Neural progenitor cell (in vitro differentiated cells): ENCODE data around the gene CANT1. TPM values are rescaled to one million over a fixed set of nuclear protein-coding genes. Genes with fewer than 3 reads are reported as not detected.
A peak's percentile ranks its signal among the peaks of the same experiment; 100 is the strongest.

Experiments used
- DNase-seq: peaks from one replicate; pipeline ENCODE4 v3.0.0-alpha.2; 2016; ENCODE audit warnings: low spot score
- H2AFZ ChIP-seq: fragments of 200-600 bp; sonication (generic); replicated peaks from 2 replicates; pipeline ENCODE4 v1.6.1; 2016; ENCODE audit warnings: antibody characterized with exemption
- H3F3A ChIP-seq: fragments of 200-600 bp; sonication (generic); 2 replicates; pipeline ENCODE4 v1.6.1; 2016; ENCODE audit warnings: antibody characterized with exemption, low read depth
- H3K27ac ChIP-seq: fragments of 200-600 bp; sonication (generic); 2 replicates; pipeline ENCODE4 v1.5.1; 2016; ENCODE audit warnings: mild to moderate bottlenecking
- H3K27me3 ChIP-seq: fragments of 200-600 bp; sonication (generic); 2 replicates; pipeline ENCODE4 v1.6.1; 2016; ENCODE audit warnings: mild to moderate bottlenecking, moderate library complexity
- H3K36me3 ChIP-seq: fragments of 200-600 bp; sonication (generic); 2 replicates; pipeline ENCODE4 v1.5.1; 2016
- H3K4me1 ChIP-seq: fragments of 200-600 bp; sonication (generic); 2 replicates; pipeline ENCODE4 v1.6.1; 2016; ENCODE audit warnings: mixed run types
- H3K4me2 ChIP-seq: fragments of 200-600 bp; sonication (generic); 2 replicates; pipeline ENCODE4 v1.6.1; 2016
- H3K4me3 ChIP-seq: fragments of 200-600 bp; sonication (generic); 2 replicates; pipeline ENCODE4 v1.5.1; 2016
- H3K79me2 ChIP-seq: fragments of 200-600 bp; sonication (generic); 2 replicates; pipeline ENCODE4 v1.6.1; 2016; ENCODE audit warnings: low read depth
- H3K9ac ChIP-seq: fragments of 200-600 bp; sonication (generic); 2 replicates; pipeline ENCODE4 v1.6.1; 2016
- H3K9me3 ChIP-seq: fragments of 200-600 bp; sonication (generic); 2 replicates; pipeline ENCODE4 v1.5.1; 2016; ENCODE audit warnings: low read depth
- H4K20me1 ChIP-seq: fragments of 200-600 bp; sonication (generic); 2 replicates; pipeline ENCODE4 v1.6.1; 2016; ENCODE audit warnings: low read depth
- H3K27ac Mint-ChIP-seq: 3 replicates; pipeline ENCODE4 v1.8.0; 2021; ENCODE audit warnings: mixed read lengths
- H3K27me3 Mint-ChIP-seq: 2 replicates; pipeline ENCODE4 v1.8.0; 2022; ENCODE audit warnings: low read depth, mild to moderate bottlenecking, inconsistent platforms, moderate library complexity, mixed read lengths; ENCODE audit not compliant: insufficient read depth
- H3K36me3 Mint-ChIP-seq: 3 replicates; pipeline ENCODE4 v1.8.0; 2021; ENCODE audit warnings: mixed read lengths
- H3K4me1 Mint-ChIP-seq: 3 replicates; pipeline ENCODE4 v1.8.0; 2021; ENCODE audit warnings: mixed read lengths
- H3K4me3 Mint-ChIP-seq: 3 replicates; pipeline ENCODE4 v1.8.0; 2021; ENCODE audit warnings: mild to moderate bottlenecking, moderate library complexity, mixed read lengths
- H3K9me3 Mint-ChIP-seq: 3 replicates; pipeline ENCODE4 v1.8.0; 2020; ENCODE audit warnings: mixed read lengths
- EZH2 ChIP-seq: fragments of 200-600 bp; sonication (generic); IDR thresholded peaks from 2 replicates; pipeline ENCODE4 v1.6.1; 2017; ENCODE audit warnings: antibody characterized with exemption, mild to moderate bottlenecking, moderate library complexity
- EZH2phosphoT487 ChIP-seq: fragments of 200-600 bp; sonication (generic); IDR thresholded peaks from 2 replicates; pipeline ENCODE4 v1.6.1; 2017; ENCODE audit warnings: antibody characterized with exemption
- total RNA-seq: library from RNA; depleted of rRNA; stranded (reverse); fragments of >200 nt; gene quantifications from 2 replicates; pipeline ENCODE4 v1.2.3, GENCODE V29; 2015; ENCODE audit warnings: low replicate concordance
- TF ChIP-seq, protein P1 (sequence below): fragments of 200-600 bp; sonication (generic); IDR thresholded peaks from 2 replicates; pipeline ENCODE4 v1.5.1; 2017; ENCODE audit warnings: antibody characterized with exemption, mild to moderate bottlenecking

CANT1 gene
- total RNA-seq, 1 donor from 2014 or later: 24.3 TPM

DNA sequence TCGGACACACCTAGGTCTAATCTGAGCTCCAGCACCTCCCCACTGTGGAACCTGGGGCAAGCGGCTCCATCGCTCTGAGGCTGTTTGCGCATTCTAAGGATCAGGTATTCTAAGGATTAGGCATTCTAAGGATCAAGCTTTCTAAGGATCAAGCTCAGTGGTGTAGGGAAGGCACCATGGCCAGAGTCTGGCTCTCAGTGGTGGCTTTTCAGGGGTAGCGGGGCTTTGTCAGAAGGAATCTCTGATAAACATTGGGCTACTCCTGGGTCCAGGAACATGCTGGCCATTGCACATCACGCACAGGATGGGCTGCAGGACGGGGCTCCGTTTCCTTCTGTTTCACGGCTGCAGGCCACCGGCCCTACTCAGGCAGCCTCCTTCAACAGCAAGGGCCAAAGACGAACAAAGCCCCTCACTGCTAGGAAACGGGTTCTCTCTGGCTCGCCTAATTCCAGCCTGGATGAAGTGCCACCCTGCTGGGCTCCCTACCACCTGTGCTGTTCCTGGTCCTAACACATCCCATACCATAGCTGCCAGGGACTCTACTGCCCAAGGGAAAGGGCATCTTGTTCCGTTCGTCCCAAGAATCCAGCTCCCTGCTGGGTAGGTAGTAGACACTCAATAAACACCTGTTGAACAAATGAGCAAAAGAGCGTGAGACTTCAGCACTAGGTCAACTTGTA lies 19.9 kb upstream of the CANT1 start:
- Histone ChIP-seq H2AFZ (no peak overlapping the region), H3K4me1 (no peaks in the 10 kb centered on the region), H4K20me1 (peaks cover 3% of the 10 kb centered on the region), H3K4me3 (no peak overlapping the region), H3K9ac (no peak overlapping the region), H3K4me2 (no peak overlapping the region), H3F3A (peaks cover 8% of the 10 kb centered on the region), H3K9me3 (no peaks in the 10 kb centered on the region), H3K79me2 (no peaks in the 10 kb centered on the region), H3K27ac (no peak overlapping the region), H3K27me3 (peaks cover 76% of the 10 kb centered on the region), H3K36me3 (no peaks in the 10 kb centered on the region)
- no peak for DNase-seq
- H3K27me3 Mint-ChIP-seq: peaks cover 29% of the 10 kb centered on the region
- H3K36me3 Mint-ChIP-seq: no peaks in the 10 kb centered on the region
- H3K9me3 Mint-ChIP-seq: no peaks in the 10 kb centered on the region
- H3K27ac Mint-ChIP-seq: no peak overlapping the region
- TF ChIP-seq EZH2phosphoT487 (no peak), EZH2 (no peak)
- TF ChIP-seq, protein P1, sequence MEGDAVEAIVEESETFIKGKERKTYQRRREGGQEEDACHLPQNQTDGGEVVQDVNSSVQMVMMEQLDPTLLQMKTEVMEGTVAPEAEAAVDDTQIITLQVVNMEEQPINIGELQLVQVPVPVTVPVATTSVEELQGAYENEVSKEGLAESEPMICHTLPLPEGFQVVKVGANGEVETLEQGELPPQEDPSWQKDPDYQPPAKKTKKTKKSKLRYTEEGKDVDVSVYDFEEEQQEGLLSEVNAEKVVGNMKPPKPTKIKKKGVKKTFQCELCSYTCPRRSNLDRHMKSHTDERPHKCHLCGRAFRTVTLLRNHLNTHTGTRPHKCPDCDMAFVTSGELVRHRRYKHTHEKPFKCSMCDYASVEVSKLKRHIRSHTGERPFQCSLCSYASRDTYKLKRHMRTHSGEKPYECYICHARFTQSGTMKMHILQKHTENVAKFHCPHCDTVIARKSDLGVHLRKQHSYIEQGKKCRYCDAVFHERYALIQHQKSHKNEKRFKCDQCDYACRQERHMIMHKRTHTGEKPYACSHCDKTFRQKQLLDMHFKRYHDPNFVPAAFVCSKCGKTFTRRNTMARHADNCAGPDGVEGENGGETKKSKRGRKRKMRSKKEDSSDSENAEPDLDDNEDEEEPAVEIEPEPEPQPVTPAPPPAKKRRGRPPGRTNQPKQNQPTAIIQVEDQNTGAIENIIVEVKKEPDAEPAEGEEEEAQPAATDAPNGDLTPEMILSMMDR: no peak
- no peak overlapping the region for H3K4me3 Mint-ChIP-seq
- peaks cover 8% of the 10 kb centered on the region for H3K4me1 Mint-ChIP-seq

DNA sequence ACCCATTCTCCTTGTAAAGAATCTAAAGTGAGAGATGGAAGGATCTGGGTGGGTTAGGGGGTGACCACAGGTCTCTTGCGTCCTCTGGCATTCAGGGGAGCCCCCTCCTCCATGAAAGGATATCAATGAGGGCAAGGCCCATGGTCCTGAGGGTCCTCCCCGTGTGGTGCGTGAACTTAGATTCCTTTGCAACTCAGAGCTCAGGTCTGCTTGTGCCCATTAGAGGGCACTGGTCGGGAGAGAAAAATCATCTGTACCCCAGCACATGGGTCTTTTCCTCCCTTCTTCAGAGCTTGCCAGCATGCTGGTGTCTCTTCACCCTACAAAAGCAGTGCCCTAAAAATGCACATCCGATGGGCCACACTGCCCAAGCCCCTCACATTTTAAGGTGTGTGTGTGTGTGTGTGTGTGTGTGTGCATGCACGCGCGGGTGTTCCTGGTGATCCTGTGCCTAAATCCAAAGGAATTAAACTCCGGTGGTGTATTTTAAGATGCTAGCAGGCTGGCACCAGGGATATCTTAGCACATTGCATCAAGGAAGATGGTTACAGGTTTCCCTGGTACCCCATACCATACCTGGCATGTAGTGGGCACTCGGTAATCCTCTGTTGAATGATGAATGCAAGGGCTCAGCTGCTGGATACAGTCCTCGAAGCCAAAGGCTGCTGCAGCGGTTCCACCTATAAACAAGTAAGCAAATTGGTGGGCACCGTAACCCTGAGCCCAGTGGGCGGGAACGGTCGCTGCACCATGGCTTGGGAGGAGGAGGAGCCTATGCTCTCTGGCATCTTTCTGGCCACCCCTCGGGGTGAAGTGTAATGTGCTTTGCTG lies 19.1 kb upstream of the CANT1 start:
- Histone ChIP-seq H3K9ac (no peak overlapping the region), H3K9me3 (no peaks in the 10 kb centered on the region), H3K27me3 (peaks cover 83% of the 10 kb centered on the region), H3K79me2 (no peaks in the 10 kb centered on the region), H3K4me3 (no peak overlapping the region), H4K20me1 (peaks cover 3% of the 10 kb centered on the region), H3K4me2 (no peak overlapping the region), H3K4me1 (peaks cover 2% of the 10 kb centered on the region), H3K27ac (no peak overlapping the region), H3K36me3 (no peaks in the 10 kb centered on the region), H3F3A (peaks cover 14% of the 10 kb centered on the region), H2AFZ (no peak overlapping the region)
- Mint-ChIP-seq H3K4me1 (peaks cover 10% of the 10 kb centered on the region), H3K4me3 (no peak overlapping the region), H3K9me3 (no peaks in the 10 kb centered on the region), H3K27ac (no peak overlapping the region), H3K27me3 (peaks cover 33% of the 10 kb centered on the region), H3K36me3 (no peaks in the 10 kb centered on the region)
- TF ChIP-seq, protein P1: peak; percentile 29
- no peak for TF ChIP-seq EZH2phosphoT487
- DNase-seq: no peak

DNA sequence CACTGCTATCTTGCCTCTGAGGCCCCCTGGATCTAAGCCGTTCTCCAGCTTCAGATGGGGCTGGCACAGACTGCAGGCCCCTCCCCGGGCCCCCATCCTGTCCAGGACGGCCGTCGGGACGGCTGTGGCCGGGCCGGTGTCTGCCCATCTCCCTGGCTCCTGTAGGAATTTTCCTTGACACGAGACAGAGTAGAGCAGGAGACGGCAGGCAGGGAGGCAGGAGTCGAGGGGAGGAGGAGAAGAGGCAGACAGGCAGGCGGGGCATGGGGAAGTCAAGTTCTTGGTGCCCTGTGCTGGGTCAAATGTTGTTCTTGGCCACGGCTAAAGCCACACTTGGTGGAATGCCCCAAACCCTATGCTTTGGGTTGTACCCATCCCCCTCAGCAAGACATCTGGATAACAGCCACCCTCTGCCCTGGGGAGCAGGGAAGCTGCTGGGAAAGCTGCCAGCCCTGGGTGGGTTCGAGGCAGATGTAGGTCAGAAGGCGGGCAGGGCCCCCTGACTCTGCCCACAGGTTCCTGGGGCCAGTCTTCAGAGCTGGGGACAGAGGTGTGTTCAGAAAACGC lies 18.4 kb upstream of the CANT1 start:
- no peak overlapping the region for H3K27ac ChIP-seq
- Mint-ChIP-seq H3K4me3 (no peak overlapping the region), H3K36me3 (no peaks in the 10 kb centered on the region), H3K4me1 (peaks cover 14% of the 10 kb centered on the region), H3K27ac (no peak overlapping the region), H3K9me3 (no peaks in the 10 kb centered on the region), H3K27me3 (peaks cover 33% of the 10 kb centered on the region)
- peaks cover 18% of the 10 kb centered on the region for H3F3A ChIP-seq
- peaks cover 9% of the 10 kb centered on the region for H3K4me1 ChIP-seq
- TF ChIP-seq, protein P1: no peak
- no peak for TF ChIP-seq EZH2
- no peak for TF ChIP-seq EZH2phosphoT487
- no peak overlapping the region for H3K9ac ChIP-seq
- H3K4me2 ChIP-seq: no peak overlapping the region
- H4K20me1 ChIP-seq: peaks cover 3% of the 10 kb centered on the region
- DNase-seq: no peak
- peaks cover 90% of the 10 kb centered on the region for H3K27me3 ChIP-seq
- H3K79me2 ChIP-seq: no peaks in the 10 kb centered on the region
- no peak overlapping the region for H2AFZ ChIP-seq
- no peak overlapping the region for H3K4me3 ChIP-seq
- no peaks in the 10 kb centered on the region for H3K9me3 ChIP-seq
- no peaks in the 10 kb centered on the region for H3K36me3 ChIP-seq
